Measurements from ENCODE around the gene KCNK2.

- TF ChIP-seq CTCF (conservative IDR thresholded peaks at IDR 0.05; ENCODE audit: low read depth, low read length) (no peak), POLR2A (IDR thresholded peaks at IDR 0.05; ENCODE audit: low read depth, low read length) (no peak), MXI1 (IDR thresholded peaks at IDR 0.05; ENCODE audit: borderline replicate concordance, low read depth, low read length) (no peak), FOS (IDR thresholded peaks at IDR 0.05; ENCODE audit: low read depth, low read length) (no peak), RAD21 (IDR thresholded peaks at IDR 0.05; ENCODE audit: low read length) (no peak), USF2 (IDR thresholded peaks at IDR 0.05; ENCODE audit: low read depth, low read length) (no peak), ELK1 (IDR thresholded peaks at IDR 0.05; ENCODE audit: borderline replicate concordance, low read depth, low read length) (no peak), BHLHE40 (IDR thresholded peaks at IDR 0.05; ENCODE audit: low read depth, low read length) (no peak)
These were observed 77.8 kb downstream of the KCNK2 start for GRCh38 chr1:215160351-215160750.
